H1 (cell line): Measurements from ENCODE around the gene SPAG5. TPM values are rescaled to one million over a fixed set of nuclear protein-coding genes. Genes with fewer than 3 reads are reported as not detected.

Experiments used
- CTCF ChIA-PET: fragments of 300-600 bp; sonication (Branson Sonifier 250); formaldehyde crosslinking; loops from one replicate; lab custom pipeline; 2021; ENCODE audit not compliant: partially characterized antibody; lab: Charles Lee
- POLR2A ChIA-PET: fragments of 300-600 bp; sonication (Branson Sonifier 250); formaldehyde crosslinking; loops from one replicate; lab custom pipeline; 2021; ENCODE audit warnings: inconsistent platforms; ENCODE audit not compliant: partially characterized antibody; lab: Charles Lee
- DNase-seq, 2 experiments: peaks; one replicate each; pipeline versions ENCODE4 v3.0.0 to v3.0.0-alpha.2; 2010 to 2022; ENCODE audit warnings: low spot score in 2 of 2, low read depth in 1 of 2, mixed read lengths in 1 of 2
- FAIRE-seq: peaks from 2 replicates; lab custom pipeline; 2011; peaks lifted over from hg19 to GRCh38; lab: Jason Lieb, UNC
- H2AFZ ChIP-seq: 2 replicates; pipeline ENCODE4 v1.8.1; 2012; ENCODE audit warnings: low read length, inconsistent platforms
- H2AK5ac ChIP-seq: 2 replicates; pipeline ENCODE4 v1.6.1; 2013; ENCODE audit warnings: low read depth, low read length
- H2BK120ac ChIP-seq: replicated peaks from 2 replicates; pipeline ENCODE3; 2013; ENCODE audit warnings: low read depth, low read length, inconsistent platforms
- H2BK12ac ChIP-seq: 2 replicates; pipeline ENCODE4 v1.6.1; 2013; ENCODE audit warnings: low read depth, low read length
- H2BK15ac ChIP-seq: 2 replicates; pipeline ENCODE4 v1.6.1; 2013; ENCODE audit warnings: low read length
- H2BK20ac ChIP-seq: 2 replicates; pipeline ENCODE4 v1.6.1; 2013; ENCODE audit warnings: low read length
- H2BK5ac ChIP-seq: 2 replicates; pipeline ENCODE4 v1.6.1; 2013; ENCODE audit warnings: low read depth, low read length
- H3K14ac ChIP-seq: 2 replicates; pipeline ENCODE4 v1.6.1; 2013; ENCODE audit warnings: inconsistent platforms; ENCODE audit not compliant: insufficient read length
- H3K18ac ChIP-seq: 2 replicates; pipeline ENCODE4 v1.6.1; 2013; ENCODE audit warnings: low read length; ENCODE audit errors: extremely low read depth
- H3K23ac ChIP-seq: 2 replicates; pipeline ENCODE4 v1.6.1; 2013; ENCODE audit warnings: inconsistent platforms; ENCODE audit not compliant: insufficient read length
- H3K23me2 ChIP-seq: 2 replicates; pipeline ENCODE4 v1.6.1; 2013; ENCODE audit warnings: low read depth, low read length
- H3K27ac ChIP-seq: 2 replicates; pipeline ENCODE4 v1.6.1; 2011; ENCODE audit warnings: low read depth, low read length, inconsistent platforms
- H3K27me3 ChIP-seq, 4 experiments: replicated peaks in 1 of 4; 1 replicate in 1 of 4; 2 replicates in 3 of 4; pipeline versions ENCODE4 v1.6.1 to v1.8.1; 2011 to 2013; ENCODE audit warnings: low read length in 3 of 4, mild to moderate bottlenecking in 3 of 4, inconsistent platforms in 2 of 4, mixed read lengths in 2 of 4, moderate library complexity in 1 of 4; ENCODE audit not compliant: control insufficient read depth in 3 of 4, insufficient read depth in 3 of 4; ENCODE audit errors: extremely low read depth in 1 of 4
- H3K36me3 ChIP-seq, 4 experiments: 2 replicates each; pipeline versions ENCODE4 v1.6.1 to v1.8.1; 2011 to 2013; ENCODE audit warnings: mild to moderate bottlenecking in 4 of 4, low read length in 3 of 4, moderate library complexity in 2 of 4, control low read depth in 1 of 4, inconsistent platforms in 1 of 4; ENCODE audit not compliant: insufficient read depth in 4 of 4, control insufficient read depth in 2 of 4
- H3K4ac ChIP-seq: replicated peaks from 2 replicates; pipeline ENCODE3; 2013; ENCODE audit warnings: low read length, low read depth, mixed read lengths, inconsistent platforms; ENCODE audit not compliant: insufficient read length
- H3K4me1 ChIP-seq, 4 experiments: replicated peaks in 1 of 4; 1 replicate in 1 of 4; 2 replicates in 3 of 4; pipeline versions ENCODE4 v1.6.1 to v1.8.1; 2011 to 2013; ENCODE audit warnings: low read length in 3 of 4, inconsistent platforms in 2 of 4, mixed read lengths in 1 of 4; ENCODE audit not compliant: insufficient read depth in 4 of 4, control insufficient read depth in 3 of 4
- H3K4me2 ChIP-seq, 2 experiments: 2 replicates each; pipeline versions ENCODE4 v1.6.1 to v1.8.1; 2011 to 2013; ENCODE audit warnings: low read depth in 2 of 2, low read length in 2 of 2, control low read depth in 1 of 2, inconsistent platforms in 1 of 2, mild to moderate bottlenecking in 1 of 2; ENCODE audit not compliant: insufficient read depth in 1 of 2
- H3K4me3 ChIP-seq, 4 experiments: fragments of 200-600, 300-600 bp in 1 of 4; sonication (generic), shearing (Covaris generic), sonication (Bioruptor Twin) in 1 of 4; 2 replicates each; pipeline versions ENCODE4 v1.5.1 to v1.8.1; 2011 to 2016; ENCODE audit warnings: low read length in 4 of 4, low read depth in 3 of 4, control low read depth in 2 of 4, inconsistent platforms in 2 of 4, mild to moderate bottlenecking in 2 of 4, mixed read lengths in 1 of 4, moderate library complexity in 1 of 4; ENCODE audit not compliant: insufficient read depth in 2 of 4; ENCODE audit errors: extremely low read depth in 1 of 4
- H3K56ac ChIP-seq: replicated peaks from 2 replicates; pipeline ENCODE3; 2013; ENCODE audit warnings: low read depth, mild to moderate bottlenecking, mixed read lengths, low read length, inconsistent platforms; ENCODE audit not compliant: insufficient read length
- H3K79me1 ChIP-seq: 2 replicates; pipeline ENCODE4 v1.6.1; 2013; ENCODE audit warnings: low read depth, low read length, control low read depth
- H3K79me2 ChIP-seq, 2 experiments: 2 replicates each; pipeline versions ENCODE4 v1.6.1 to v1.8.1; 2012 to 2013; ENCODE audit warnings: low read length in 2 of 2, mild to moderate bottlenecking in 2 of 2, inconsistent platforms in 1 of 2; ENCODE audit not compliant: insufficient read depth in 2 of 2, control insufficient read depth in 1 of 2
- H3K9ac ChIP-seq, 4 experiments: replicated peaks in 1 of 4; 1 replicate in 1 of 4; 2 replicates in 3 of 4; pipeline versions ENCODE4 v1.6.1 to v1.8.1; 2011 to 2013; ENCODE audit warnings: low read depth in 3 of 4, low read length in 3 of 4, control low read depth in 2 of 4, mild to moderate bottlenecking in 2 of 4, moderate library complexity in 2 of 4, inconsistent platforms in 1 of 4; ENCODE audit errors: extremely low read depth in 1 of 4
- H3K9me3 ChIP-seq, 2 experiments: 2 replicates each; pipeline versions ENCODE4 v1.6.1 to v1.8.1; 2012 to 2013; ENCODE audit warnings: mild to moderate bottlenecking in 2 of 2, moderate library complexity in 2 of 2, control low read depth in 1 of 2, inconsistent platforms in 1 of 2, low read depth in 1 of 2, low read length in 1 of 2, mixed read lengths in 1 of 2; ENCODE audit not compliant: insufficient read depth in 2 of 2
- H4K20me1 ChIP-seq, 2 experiments: replicated peaks in 1 of 2; 2 replicates each; pipeline versions ENCODE3 to v1.8.1; 2011 to 2013; ENCODE audit warnings: inconsistent platforms in 2 of 2, low read length in 2 of 2, mild to moderate bottlenecking in 1 of 2; ENCODE audit not compliant: insufficient read depth in 2 of 2, control insufficient read depth in 1 of 2
- H4K5ac ChIP-seq: 2 replicates; pipeline ENCODE4 v1.6.1; 2013; ENCODE audit warnings: low read length, low read depth, mixed read lengths, inconsistent platforms; ENCODE audit not compliant: insufficient read length
- H4K8ac ChIP-seq: 2 replicates; pipeline ENCODE4 v1.8.0; 2013; ENCODE audit warnings: mild to moderate bottlenecking, moderate library complexity, low read length, inconsistent platforms; ENCODE audit not compliant: insufficient read depth; ENCODE audit errors: extremely low read depth
- H4K91ac ChIP-seq: replicated peaks from 2 replicates; pipeline ENCODE3; 2013; ENCODE audit warnings: low read length, mixed read lengths, inconsistent platforms; ENCODE audit not compliant: insufficient read length
- ATF3 ChIP-seq: IDR thresholded peaks from 2 replicates; pipeline ENCODE4 v1.6.1; 2011; ENCODE audit warnings: low read depth, mild to moderate bottlenecking, low read length; ENCODE audit not compliant: insufficient read depth
- CTCF ChIP-seq, 3 experiments: IDR thresholded peaks; 1 replicate in 2 of 3; 2 replicates in 1 of 3; pipeline versions ENCODE4 v1.5.1 to v1.6.1; 2011; ENCODE audit warnings: low read length in 3 of 3, mild to moderate bottlenecking in 3 of 3, inconsistent platforms in 2 of 3, low read depth in 1 of 3, moderate library complexity in 1 of 3; ENCODE audit not compliant: insufficient read depth in 1 of 3; ENCODE audit errors: control extremely low read depth in 1 of 3
- SIX5 ChIP-seq: IDR thresholded peaks from 2 replicates; pipeline ENCODE4 v1.6.1; 2011; ENCODE audit warnings: mild to moderate bottlenecking, low read depth, low read length
- SP2 ChIP-seq: IDR thresholded peaks from 2 replicates; pipeline ENCODE4 v1.6.1; 2012; ENCODE audit warnings: mild to moderate bottlenecking, low read length, inconsistent platforms
- TAF1 ChIP-seq: IDR thresholded peaks from 2 replicates; pipeline ENCODE4 v1.6.1; 2011; ENCODE audit warnings: mild to moderate bottlenecking, low read depth, low read length
- whole genome bisulfite sequencing, 2 experiments: shearing (Covaris generic) in 1 of 2; methylation state at CpG; one replicate each; pipeline versions ENCODE4 v1.1.6 to v1.1.7; 2013 to 2015; ENCODE audit warnings: low lambda C conversion rate in 2 of 2, mixed read lengths in 2 of 2, inconsistent platforms in 1 of 2, low coverage in 1 of 2, missing lambda C conversion rate in 1 of 2; ENCODE audit not compliant: insufficient replicate concordance in 2 of 2, insufficient coverage in 1 of 2, insufficient read length in 1 of 2; ENCODE audit errors: extremely low coverage in 1 of 2, missing lambda C conversion rate in 1 of 2; 5-methylcytosine and 5-hydroxymethylcytosine counted together
- polyA plus RNA-seq, 7 experiments: library from polyadenylated mRNA; depleted of rRNA in 3 of 7; stranded (reverse) in 5 of 7; unstranded in 2 of 7; fragments of >200 nt in 5 of 7; fragments of 200-250 nt in 2 of 7; gene quantifications; 1 replicate in 5 of 7; 2 replicates in 1 of 7; 4 replicates in 1 of 7; pipeline versions ENCODE4 v1.2.1 to v1.2.3, GENCODE V29; 2011 to 2013; ENCODE audit warnings: missing spikeins in 2 of 7, mixed read lengths in 2 of 7
- total RNA-seq: library from RNA; stranded (reverse); fragmentation: NEBNext Ultra II Directional; extraction: Animal tissue kit (Norgen Biotek cat#: 25700); gene quantifications from 2 replicates; pipeline ENCODE4 v1.2.1, GENCODE V29; 2021

Gene SPAG5
- total and polyA plus RNA-seq, 2 of the 8 experiments (the other 6 are each of a cell fraction or from before 2014, with no cell fraction given), result 57.1 to 129 TPM

GRCh38 chr17:28616281-28616680, 17.5 kb upstream of the SPAG5 start:
- CTCF ChIA-PET, result interaction anchor here (0.8 to 1.4 kb wide), 2 partner anchors 25 to 52 kb away, joined by 3 read pairs; no protein-coding TSS in a partner anchor
- H3K4me1 ChIP-seq, result no peaks in the 10 kb centered on the region
- no peak overlapping the region for H2AFZ ChIP-seq
- TF ChIP-seq CTCF (IDR thresholded peaks at IDR 0.05; ENCODE audit: control extremely low read depth in 1 of 3, insufficient read depth in 1 of 3, low read depth in 1 of 3, low read length in 3 of 3) (no peak), ATF3 (no peak), SIX5 (no peak), TAF1 (no peak), SP2 (no peak)

More at GRCh38 chr17:28616281-28616680, 17.5 kb upstream of the SPAG5 start:
- no peak overlapping the region for H4K5ac ChIP-seq
- peaks cover 61 to 89% (median 80%) of the 10 kb centered on the region in 4 experiments for H3K36me3 ChIP-seq
- H3K14ac ChIP-seq, result no peak overlapping the region
- DNase-seq (no peak), FAIRE-seq (no peak)
- POLR2A ChIA-PET, result interaction anchor here (0.7 to 14.8 kb wide), 10 partner anchors 16 to 76 kb away, joined by 3 to 163 read pairs (median 4); partner anchors contain the start of genes SDF2 and SUPT6H
- no peak overlapping the region for H2AK5ac ChIP-seq
- H2BK5ac ChIP-seq, result no peak overlapping the region
- no peak overlapping the region for H4K8ac ChIP-seq
- peaks cover 2 to 6% of the 10 kb centered on the region in 2 experiments for H4K20me1 ChIP-seq
- H3K79me2 ChIP-seq, result no peaks in the 10 kb centered on the region
- no peak overlapping the region for H2BK12ac ChIP-seq
- no peak overlapping the region for H3K4me3 ChIP-seq
- no peak overlapping the region for H3K4ac ChIP-seq
- no peak overlapping the region for H3K18ac ChIP-seq
- H3K9ac ChIP-seq, result no peak overlapping the region
- no peak overlapping the region for H2BK15ac ChIP-seq
- H3K27ac ChIP-seq, result no peak overlapping the region
- H3K27me3 ChIP-seq, result no peaks in the 10 kb centered on the region
- H4K91ac ChIP-seq, result no peak overlapping the region
- no peak overlapping the region for H2BK120ac ChIP-seq
- no peaks in the 10 kb centered on the region for H3K23me2 ChIP-seq
- H3K56ac ChIP-seq, result no peak overlapping the region
- H3K23ac ChIP-seq, result no peak overlapping the region
- WGBS, 2 experiments, result 91% methylated on average over 7 of the region's 7 CpGs; no CpG with 5 or more reads in 1 of the 2 experiments
- H3K4me2 ChIP-seq, result no peak overlapping the region
- no peaks in the 10 kb centered on the region for H3K9me3 ChIP-seq
- H2BK20ac ChIP-seq, result no peak overlapping the region
- 0 out of 2 replicates have a peak, but pooled peaks cover 2% of the 10 kb centered on the region for H3K79me1 ChIP-seq
